Measurements from ENCODE around the gene TGM1.

GRCh38 chr14:24310265-24310645 is 47.3 kb upstream of the TGM1 start:
- TF ChIP-seq CTCF (IDR thresholded peaks at IDR 0.05) (no peak), EZH2 (IDR thresholded peaks at IDR 0.05; ENCODE audit: borderline replicate concordance, insufficient read depth, low read depth, low read length, poor library complexity, severe bottlenecking) (no peak)

Measured in B cell (primary cell).